Measurements from ENCODE around the gene TUBB4B.
A peak's percentile ranks its signal among the peaks of the same experiment; 100 is the strongest.

The TUBB4B gene

GRCh38 chr9:137240841-137241489 lies at the start of gene TUBB4B:
Gene TUBB4B (plus strand): TSS chr9:137241287. CDS start chr9:137241361, 74 bp downstream.
- Histone ChIP-seq H3K36me3 (ENCODE audit: insufficient read depth) (peaks cover 7% of the 10 kb centered on the region; the same call in 1 of the 2 replicates), H3K9ac (peak within 1 kb of the TSS; percentile 82), H3K4me3 (IDR thresholded peaks at IDR 0.05; ENCODE audit: insufficient read depth, low read depth, low read length) (no peak within 1 kb of the TSS), H2AFZ (ENCODE audit: low read depth) (peak within 1 kb of the TSS; percentile 72), H3K4me1 (ENCODE audit: low read depth, poor library complexity, severe bottlenecking) (peaks cover 31% of the 10 kb centered on the region), H3K79me2 (ENCODE audit: insufficient read depth, low read depth) (peaks cover 17% of the 10 kb centered on the region), H3K27me3 (ENCODE audit: insufficient read depth, low read depth) (no peaks in the 10 kb centered on the region), H4K20me1 (ENCODE audit: insufficient read depth) (peaks cover 12% of the 10 kb centered on the region; the same call in 1 of the 2 replicates), H3K4me2 (peak within 1 kb of the TSS; percentile 76), H3K27ac (peak within 1 kb of the TSS; percentile 91)
- TF ChIP-seq, protein P1, sequence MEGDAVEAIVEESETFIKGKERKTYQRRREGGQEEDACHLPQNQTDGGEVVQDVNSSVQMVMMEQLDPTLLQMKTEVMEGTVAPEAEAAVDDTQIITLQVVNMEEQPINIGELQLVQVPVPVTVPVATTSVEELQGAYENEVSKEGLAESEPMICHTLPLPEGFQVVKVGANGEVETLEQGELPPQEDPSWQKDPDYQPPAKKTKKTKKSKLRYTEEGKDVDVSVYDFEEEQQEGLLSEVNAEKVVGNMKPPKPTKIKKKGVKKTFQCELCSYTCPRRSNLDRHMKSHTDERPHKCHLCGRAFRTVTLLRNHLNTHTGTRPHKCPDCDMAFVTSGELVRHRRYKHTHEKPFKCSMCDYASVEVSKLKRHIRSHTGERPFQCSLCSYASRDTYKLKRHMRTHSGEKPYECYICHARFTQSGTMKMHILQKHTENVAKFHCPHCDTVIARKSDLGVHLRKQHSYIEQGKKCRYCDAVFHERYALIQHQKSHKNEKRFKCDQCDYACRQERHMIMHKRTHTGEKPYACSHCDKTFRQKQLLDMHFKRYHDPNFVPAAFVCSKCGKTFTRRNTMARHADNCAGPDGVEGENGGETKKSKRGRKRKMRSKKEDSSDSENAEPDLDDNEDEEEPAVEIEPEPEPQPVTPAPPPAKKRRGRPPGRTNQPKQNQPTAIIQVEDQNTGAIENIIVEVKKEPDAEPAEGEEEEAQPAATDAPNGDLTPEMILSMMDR (conservative IDR thresholded peaks at IDR 0.05; ENCODE audit: low read depth, low read length) = no peak

GRCh38 chr9:137191691-137192447 lies 49.2 kb upstream of the TUBB4B start:
- no peak overlapping the region for H3K4me2 ChIP-seq
- no peaks in the 10 kb centered on the region for H3K27me3 ChIP-seq (ENCODE audit: insufficient read depth, low read depth)
- H3K79me2 ChIP-seq (ENCODE audit: insufficient read depth, low read depth) = peaks cover 25% of the 10 kb centered on the region
- no peak overlapping the region for H3K9ac ChIP-seq
- no peak overlapping the region for H3K27ac ChIP-seq
- peaks cover 19% of the 10 kb centered on the region for H3K4me1 ChIP-seq (ENCODE audit: low read depth, poor library complexity, severe bottlenecking)
- no peaks in the 10 kb centered on the region for H4K20me1 ChIP-seq (ENCODE audit: insufficient read depth)
- H3K4me3 ChIP-seq (IDR thresholded peaks at IDR 0.05; ENCODE audit: insufficient read depth, low read depth, low read length) = no peak overlapping the region
- TF ChIP-seq, protein P1 (conservative IDR thresholded peaks at IDR 0.05; ENCODE audit: low read depth, low read length) = no peak
- H3K36me3 ChIP-seq (ENCODE audit: insufficient read depth) = no peaks in the 10 kb centered on the region
- no peak overlapping the region for H2AFZ ChIP-seq (ENCODE audit: low read depth)

DNA sequence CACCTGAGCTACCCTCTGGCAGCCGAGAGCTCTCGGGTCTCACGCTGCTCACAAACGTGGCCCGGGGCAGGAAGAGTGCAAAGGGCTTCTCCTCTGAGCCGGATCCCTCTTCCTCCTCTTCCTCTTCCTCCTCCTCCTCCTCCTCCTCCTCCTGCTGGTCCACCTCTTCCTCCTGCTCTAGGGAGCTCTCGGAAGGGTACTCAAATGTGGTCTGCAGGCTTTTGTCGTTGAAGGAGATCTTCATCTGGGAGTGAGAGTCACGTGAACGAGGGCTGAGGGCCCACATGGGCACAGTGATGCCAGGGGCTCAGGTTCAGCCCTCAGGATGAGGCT lies 48.7 kb upstream of the TUBB4B start:
- TF ChIP-seq, protein P1 (conservative IDR thresholded peaks at IDR 0.05; ENCODE audit: low read depth, low read length) = no peak
- Histone ChIP-seq H3K27me3 (ENCODE audit: insufficient read depth, low read depth) (no peaks in the 10 kb centered on the region), H3K4me3 (IDR thresholded peaks at IDR 0.05; ENCODE audit: insufficient read depth, low read depth, low read length) (no peak overlapping the region), H3K4me1 (ENCODE audit: low read depth, poor library complexity, severe bottlenecking) (peaks cover 14% of the 10 kb centered on the region), H3K79me2 (ENCODE audit: insufficient read depth, low read depth) (peaks cover 19% of the 10 kb centered on the region), H3K9ac (no peak overlapping the region), H4K20me1 (ENCODE audit: insufficient read depth) (no peaks in the 10 kb centered on the region), H3K4me2 (no peak overlapping the region), H3K36me3 (ENCODE audit: insufficient read depth) (no peaks in the 10 kb centered on the region), H2AFZ (ENCODE audit: low read depth) (no peak overlapping the region), H3K27ac (no peak overlapping the region)

GRCh38 chr9:137192859-137193258 lies 48.2 kb upstream of the TUBB4B start:
- H2AFZ ChIP-seq (ENCODE audit: low read depth) = no peak overlapping the region
- H3K4me1 ChIP-seq (ENCODE audit: low read depth, poor library complexity, severe bottlenecking) = peaks cover 11% of the 10 kb centered on the region
- H3K27ac ChIP-seq = no peak overlapping the region
- no peaks in the 10 kb centered on the region for H4K20me1 ChIP-seq (ENCODE audit: insufficient read depth)
- H3K36me3 ChIP-seq (ENCODE audit: insufficient read depth) = no peaks in the 10 kb centered on the region
- TF ChIP-seq, protein P1 (conservative IDR thresholded peaks at IDR 0.05; ENCODE audit: low read depth, low read length) = no peak
- no peak overlapping the region for H3K4me2 ChIP-seq
- H3K4me3 ChIP-seq (IDR thresholded peaks at IDR 0.05; ENCODE audit: insufficient read depth, low read depth, low read length) = no peak overlapping the region
- peaks cover 15% of the 10 kb centered on the region for H3K79me2 ChIP-seq (ENCODE audit: insufficient read depth, low read depth)
- H3K27me3 ChIP-seq (ENCODE audit: insufficient read depth, low read depth) = no peaks in the 10 kb centered on the region
- no peak overlapping the region for H3K9ac ChIP-seq

Measured in KMS-11 (cell line).